Panc1 (cell line): ENCODE data around the gene MICAL2. TPM values are rescaled to one million over a fixed set of nuclear protein-coding genes. Genes with fewer than 3 reads are reported as not detected.

Experiments
- ATAC-seq: fragments of 200-7000 bp; cut with Tn5 transposase; 2 replicates; pipeline ENCODE4 v1.9.1; 2020; ENCODE audit warnings: mild to moderate bottlenecking, moderate library complexity
- BruUV-seq: library from RNA; stranded (reverse); fragments of 400-500 nt; replicated peaks from 2 replicates; lab custom pipeline; 2021; lab: Mats Ljungman, UMichigan
- CTCF ChIA-PET: fragments of 300-600 bp; sonication (Branson Sonifier 250); formaldehyde crosslinking; loops from one replicate; lab custom pipeline; 2022; ENCODE audit warnings: antibody characterized with exemption; lab: Charles Lee
- POLR2A ChIA-PET: fragments of 300-600 bp; sonication (Branson Sonifier 250); formaldehyde crosslinking; loops from one replicate; lab custom pipeline; 2022; ENCODE audit warnings: antibody characterized with exemption; lab: Charles Lee
- DNase-seq: peaks from one replicate; pipeline ENCODE4 v3.0.0-alpha.2; 2010; ENCODE audit warnings: low read depth, low spot score
- H3K27ac ChIP-seq: 2 replicates; pipeline ENCODE4 v1.5.1; 2011; ENCODE audit warnings: mild to moderate bottlenecking, low read length, inconsistent platforms
- H3K27me3 ChIP-seq: fragments of 200-500 bp; sonication (Bioruptor generic); 2 replicates; pipeline ENCODE4 v1.6.0; 2014; ENCODE audit warnings: low read length, inconsistent platforms; ENCODE audit not compliant: control insufficient read depth, insufficient read depth
- H3K36me3 ChIP-seq: fragments of 200-500 bp; sonication (Bioruptor generic); 2 replicates; pipeline ENCODE4 v1.5.1; 2014; ENCODE audit warnings: inconsistent platforms, mild to moderate bottlenecking, low read length, moderate library complexity; ENCODE audit not compliant: control insufficient read depth, insufficient read depth
- H3K4me1 ChIP-seq: 2 replicates; pipeline ENCODE4 v1.5.1; 2011; ENCODE audit warnings: inconsistent platforms, mild to moderate bottlenecking, low read length, moderate library complexity; ENCODE audit not compliant: control insufficient read depth, insufficient read depth
- H3K4me3 ChIP-seq, 2 experiments: 2 replicates each; pipeline ENCODE4 v1.5.1; 2011 to 2012; ENCODE audit warnings: low read depth in 2 of 2, low read length in 2 of 2, mild to moderate bottlenecking in 2 of 2, inconsistent platforms in 1 of 2, moderate library complexity in 1 of 2
- H3K9me3 ChIP-seq: fragments of 200-500 bp; sonication (Bioruptor generic); 2 replicates; pipeline ENCODE4 v1.5.1; 2014; ENCODE audit warnings: low read depth, mild to moderate bottlenecking, inconsistent platforms, low read length, moderate library complexity; ENCODE audit not compliant: control insufficient read depth, insufficient read depth
- POLR2AphosphoS5 ChIP-seq: IDR thresholded peaks from 2 replicates; pipeline ENCODE4 v1.6.1; 2012; ENCODE audit warnings: mild to moderate bottlenecking, low read depth, low read length, moderate library complexity
- SIN3A ChIP-seq: IDR thresholded peaks from 2 replicates; pipeline ENCODE4 v1.6.1; 2012; ENCODE audit warnings: low read depth, mild to moderate bottlenecking, low read length, moderate library complexity, borderline replicate concordance; ENCODE audit not compliant: insufficient read depth
- TCF7L2 ChIP-seq: IDR thresholded peaks from 2 replicates; pipeline ENCODE4 v1.6.1; 2011; ENCODE audit warnings: mild to moderate bottlenecking, low read depth, low read length, inconsistent platforms
- in situ Hi-C: cut with HindIII; loops from 2 replicates; pipeline ENCODE4 v1.10.0; 2016; ENCODE audit warnings: low sequenced_read_pairs, low pct_unique_long_range_greater_than_20kb
- intact Hi-C: fragments of 100-400 bp; cut with micrococcal nuclease; formaldehyde crosslinking; loops from one replicate; pipeline ENCODE4 v1.10.0; 2022; ENCODE audit not compliant: unreplicated experiment
- total RNA-seq: library from RNA; stranded (reverse); gene quantifications from one replicate; pipeline ENCODE4 v1.2.1, GENCODE V29; 2021; ENCODE audit not compliant: unreplicated experiment
- TF ChIP-seq, protein P1 (sequence below): fragments of 450-650 bp; IDR thresholded peaks from 2 replicates; pipeline ENCODE4 v1.5.1; 2017; ENCODE audit warnings: mild to moderate bottlenecking
- TF ChIP-seq, protein P2 (sequence below), 2 experiments: IDR thresholded peaks; 2 replicates each; pipeline ENCODE4 v1.6.1; 2011 to 2012; ENCODE audit warnings: low read depth in 2 of 2, control low read depth in 1 of 2, low read length in 1 of 2, mild to moderate bottlenecking in 1 of 2, moderate library complexity in 1 of 2; ENCODE audit not compliant: insufficient read depth in 1 of 2

MICAL2 gene
- total RNA-seq, 1 experiment from 2014 or later, result 199 TPM

DNA sequence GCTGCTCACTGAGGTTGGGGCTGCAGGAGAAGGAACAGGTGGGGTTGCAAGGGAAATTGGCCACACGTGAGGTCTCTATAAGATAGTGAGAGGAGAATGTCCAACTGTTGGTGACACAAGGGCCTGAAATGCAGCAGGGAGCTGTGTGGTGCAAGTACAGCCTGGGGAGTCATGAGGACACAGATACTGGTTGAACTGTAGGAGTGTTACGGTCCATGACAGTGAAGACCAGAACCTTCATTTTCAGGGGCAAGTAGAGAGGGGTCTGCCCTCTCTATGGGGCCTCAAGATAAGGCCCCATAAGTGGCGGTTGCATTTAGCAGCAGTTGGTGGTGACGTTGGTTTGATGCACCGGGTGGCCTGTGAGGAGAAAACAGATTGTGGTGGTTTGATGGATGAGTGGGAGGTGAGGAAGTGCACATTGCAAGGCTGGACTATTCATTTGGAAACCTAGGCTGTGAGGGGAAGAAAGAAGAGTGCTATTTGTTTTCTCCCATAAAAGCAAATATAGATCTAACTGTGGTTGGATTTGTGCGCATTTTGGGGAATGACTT is 39.4 kb downstream of the MICAL2 start:
- Histone ChIP-seq H3K9me3 (no peaks in the 10 kb centered on the region), H3K27me3 (no peaks in the 10 kb centered on the region), H3K36me3 (no peaks in the 10 kb centered on the region), H3K27ac (no peak overlapping the region; the same call in none of the 2 replicates), H3K4me1 (peaks cover 20% of the 10 kb centered on the region; the same call in 1 of the 2 replicates), H3K4me3 (no peak overlapping the region)
- BruUV-seq, result no TSS peak
- ChIA-PET POLR2A (no interaction called here), CTCF (no interaction called here)
- in situ Hi-C loops (no loop called here), intact Hi-C loops (no loop called here)
- TF ChIP-seq, protein P1, sequence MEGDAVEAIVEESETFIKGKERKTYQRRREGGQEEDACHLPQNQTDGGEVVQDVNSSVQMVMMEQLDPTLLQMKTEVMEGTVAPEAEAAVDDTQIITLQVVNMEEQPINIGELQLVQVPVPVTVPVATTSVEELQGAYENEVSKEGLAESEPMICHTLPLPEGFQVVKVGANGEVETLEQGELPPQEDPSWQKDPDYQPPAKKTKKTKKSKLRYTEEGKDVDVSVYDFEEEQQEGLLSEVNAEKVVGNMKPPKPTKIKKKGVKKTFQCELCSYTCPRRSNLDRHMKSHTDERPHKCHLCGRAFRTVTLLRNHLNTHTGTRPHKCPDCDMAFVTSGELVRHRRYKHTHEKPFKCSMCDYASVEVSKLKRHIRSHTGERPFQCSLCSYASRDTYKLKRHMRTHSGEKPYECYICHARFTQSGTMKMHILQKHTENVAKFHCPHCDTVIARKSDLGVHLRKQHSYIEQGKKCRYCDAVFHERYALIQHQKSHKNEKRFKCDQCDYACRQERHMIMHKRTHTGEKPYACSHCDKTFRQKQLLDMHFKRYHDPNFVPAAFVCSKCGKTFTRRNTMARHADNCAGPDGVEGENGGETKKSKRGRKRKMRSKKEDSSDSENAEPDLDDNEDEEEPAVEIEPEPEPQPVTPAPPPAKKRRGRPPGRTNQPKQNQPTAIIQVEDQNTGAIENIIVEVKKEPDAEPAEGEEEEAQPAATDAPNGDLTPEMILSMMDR, result no peak
- TF ChIP-seq POLR2AphosphoS5 (no peak), TCF7L2 (no peak), SIN3A (no peak)
- TF ChIP-seq, protein P2, sequence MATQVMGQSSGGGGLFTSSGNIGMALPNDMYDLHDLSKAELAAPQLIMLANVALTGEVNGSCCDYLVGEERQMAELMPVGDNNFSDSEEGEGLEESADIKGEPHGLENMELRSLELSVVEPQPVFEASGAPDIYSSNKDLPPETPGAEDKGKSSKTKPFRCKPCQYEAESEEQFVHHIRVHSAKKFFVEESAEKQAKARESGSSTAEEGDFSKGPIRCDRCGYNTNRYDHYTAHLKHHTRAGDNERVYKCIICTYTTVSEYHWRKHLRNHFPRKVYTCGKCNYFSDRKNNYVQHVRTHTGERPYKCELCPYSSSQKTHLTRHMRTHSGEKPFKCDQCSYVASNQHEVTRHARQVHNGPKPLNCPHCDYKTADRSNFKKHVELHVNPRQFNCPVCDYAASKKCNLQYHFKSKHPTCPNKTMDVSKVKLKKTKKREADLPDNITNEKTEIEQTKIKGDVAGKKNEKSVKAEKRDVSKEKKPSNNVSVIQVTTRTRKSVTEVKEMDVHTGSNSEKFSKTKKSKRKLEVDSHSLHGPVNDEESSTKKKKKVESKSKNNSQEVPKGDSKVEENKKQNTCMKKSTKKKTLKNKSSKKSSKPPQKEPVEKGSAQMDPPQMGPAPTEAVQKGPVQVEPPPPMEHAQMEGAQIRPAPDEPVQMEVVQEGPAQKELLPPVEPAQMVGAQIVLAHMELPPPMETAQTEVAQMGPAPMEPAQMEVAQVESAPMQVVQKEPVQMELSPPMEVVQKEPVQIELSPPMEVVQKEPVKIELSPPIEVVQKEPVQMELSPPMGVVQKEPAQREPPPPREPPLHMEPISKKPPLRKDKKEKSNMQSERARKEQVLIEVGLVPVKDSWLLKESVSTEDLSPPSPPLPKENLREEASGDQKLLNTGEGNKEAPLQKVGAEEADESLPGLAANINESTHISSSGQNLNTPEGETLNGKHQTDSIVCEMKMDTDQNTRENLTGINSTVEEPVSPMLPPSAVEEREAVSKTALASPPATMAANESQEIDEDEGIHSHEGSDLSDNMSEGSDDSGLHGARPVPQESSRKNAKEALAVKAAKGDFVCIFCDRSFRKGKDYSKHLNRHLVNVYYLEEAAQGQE (IDR thresholded peaks at IDR 0.05; ENCODE audit: insufficient read depth in 1 of 2, low read depth in 2 of 2, low read length in 1 of 2), result no peak
- DNase-seq, result no peak
- ATAC-seq, result peak; percentile 65

DNA sequence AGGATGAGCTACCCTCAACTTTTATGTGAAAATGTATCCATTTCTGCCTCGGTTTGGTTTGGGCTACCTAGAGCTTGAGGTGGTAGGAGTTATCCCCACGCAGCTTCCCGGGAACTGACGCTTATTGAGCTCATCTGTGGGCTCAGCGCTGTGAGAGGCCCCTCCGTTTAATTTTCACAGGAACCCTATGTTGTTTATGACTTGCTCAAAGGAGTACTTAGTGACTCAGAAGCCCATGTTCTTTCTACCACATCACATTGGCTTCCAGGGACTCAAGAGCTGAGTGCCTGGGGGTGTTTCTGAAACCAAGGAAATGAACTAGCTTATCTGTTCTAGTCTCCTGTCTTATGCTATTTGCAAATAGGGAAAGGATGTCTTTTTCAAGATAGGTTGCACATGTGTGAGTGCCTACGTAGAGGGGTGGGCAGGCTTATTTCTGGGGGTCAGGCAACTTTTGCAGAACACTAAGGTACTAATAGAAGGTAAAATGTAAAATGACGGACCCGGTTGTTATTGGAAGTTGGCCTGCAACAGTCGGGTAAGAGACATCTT is 40.5 kb downstream of the MICAL2 start:
- H3K4me3 ChIP-seq, result no peak overlapping the region
- TF ChIP-seq, protein P1, result no peak
- no peak for TF ChIP-seq POLR2AphosphoS5
- TF ChIP-seq, protein P2 (IDR thresholded peaks at IDR 0.05; ENCODE audit: insufficient read depth in 1 of 2, low read depth in 2 of 2, low read length in 1 of 2), result no peak
- TF ChIP-seq SIN3A, result no peak
- TF ChIP-seq TCF7L2, result no peak
- no peaks in the 10 kb centered on the region for H3K36me3 ChIP-seq
- no TSS peak for BruUV-seq
- POLR2A ChIA-PET, result interaction anchor here (0.6 kb wide), 1 partner anchor 9 kb away, joined by 4 read pairs; no protein-coding TSS in a partner anchor
- no peak for DNase-seq
- peak overlapping the region; percentile 25 for H3K27ac ChIP-seq
- intact Hi-C loops (no loop called here), in situ Hi-C loops (no loop called here)
- peak; percentile 26; the same call in 1 of the 2 replicates for ATAC-seq
- H3K4me1 ChIP-seq, result peaks cover 20% of the 10 kb centered on the region; the same call in 1 of the 2 replicates
- no peaks in the 10 kb centered on the region for H3K27me3 ChIP-seq
- CTCF ChIA-PET, result no interaction called here
- H3K9me3 ChIP-seq, result no peaks in the 10 kb centered on the region
